Karpas-422 (cell line): Measurements from ENCODE around the gene ULBP1. TPM values are rescaled to one million over a fixed set of nuclear protein-coding genes. Genes with fewer than 3 reads are reported as not detected.
"Not testable (repeated sequence)": the region's sequence is repeated elsewhere in the genome, so short reads cannot be mapped to it uniquely, and the experiment has no call there.

Experiments used
- DNase-seq: peaks from one replicate; pipeline ENCODE4 v3.0.0-alpha.2; 2015
- H2AFZ ChIP-seq: fragments of 200-600 bp; sonication (generic); 2 replicates; pipeline ENCODE4 v1.6.1; 2014; ENCODE audit warnings: antibody characterized with exemption, low read length, mixed read lengths
- H3K27ac ChIP-seq: fragments of 200-600 bp; sonication (generic); 2 replicates; pipeline ENCODE4 v1.5.1; 2014; ENCODE audit warnings: mild to moderate bottlenecking, low read length, moderate library complexity
- H3K27me3 ChIP-seq: fragments of 200-600 bp; sonication (generic); 2 replicates; pipeline ENCODE4 v1.6.1; 2014; ENCODE audit warnings: low read length, mixed read lengths
- H3K36me3 ChIP-seq: fragments of 200-600 bp; sonication (generic); 2 replicates; pipeline ENCODE4 v1.6.1; 2014; ENCODE audit warnings: low read length, mixed read lengths; ENCODE audit not compliant: insufficient read depth
- H3K4me1 ChIP-seq: fragments of 200-600 bp; sonication (generic); 2 replicates; pipeline ENCODE4 v1.6.1; 2014; ENCODE audit warnings: mild to moderate bottlenecking, low read length, mixed read lengths
- H3K4me2 ChIP-seq: fragments of 200-600 bp; sonication (generic); 2 replicates; pipeline ENCODE4 v1.6.1; 2014; ENCODE audit warnings: low read length, low read depth, mild to moderate bottlenecking; ENCODE audit not compliant: poor library complexity, severe bottlenecking
- H3K4me3 ChIP-seq: fragments of 200-600 bp; sonication (generic); 2 replicates; pipeline ENCODE4 v1.5.1; 2014; ENCODE audit warnings: mild to moderate bottlenecking, antibody characterized with exemption, low read length, mixed read lengths
- H3K79me2 ChIP-seq: fragments of 200-600 bp; sonication (generic); 2 replicates; pipeline ENCODE4 v1.6.1; 2014; ENCODE audit warnings: mild to moderate bottlenecking, low read length, mixed read lengths
- H3K9ac ChIP-seq: fragments of 200-600 bp; sonication (generic); 2 replicates; pipeline ENCODE4 v1.6.0; 2014; ENCODE audit warnings: low read length
- H3K9me2 ChIP-seq: fragments of 200-600 bp; sonication (generic), shearing (Covaris generic); replicated peaks from 2 replicates; pipeline ENCODE4 v1.6.0; 2014; ENCODE audit warnings: mild to moderate bottlenecking, low read length, moderate library complexity; ENCODE audit not compliant: insufficient read depth
- H3K9me3 ChIP-seq: fragments of 300-700, 200-600 bp; sonication (generic); 2 replicates; pipeline ENCODE4 v1.6.1; 2014; ENCODE audit warnings: low read length, mixed read lengths
- H4K20me1 ChIP-seq: fragments of 200-600 bp; sonication (generic); 2 replicates; pipeline ENCODE4 v1.6.1; 2014; ENCODE audit warnings: mild to moderate bottlenecking, antibody characterized with exemption, low read length, low read depth; ENCODE audit not compliant: insufficient read depth
- total RNA-seq: library from RNA; depleted of rRNA; stranded (reverse); fragments of >200 nt; shearing (Covaris generic); gene quantifications from 2 replicates; pipeline ENCODE4 v1.2.3, GENCODE V29; 2014; ENCODE audit warnings: low replicate concordance

Gene ULBP1
- total RNA-seq, 1 experiment from 2014 or later: 5.1 TPM

- H3K4me1 ChIP-seq: peaks cover 6% of the 10 kb centered on the region
- H3K4me3 ChIP-seq: no peak overlapping the region
- no peaks in the 10 kb centered on the region for H3K9me2 ChIP-seq
- no peak overlapping the region for H2AFZ ChIP-seq
- no peak for DNase-seq
- no peaks in the 10 kb centered on the region for H3K79me2 ChIP-seq
- H4K20me1 ChIP-seq: no peaks in the 10 kb centered on the region
- H3K27me3 ChIP-seq: no peaks in the 10 kb centered on the region
- no peaks in the 10 kb centered on the region for H3K36me3 ChIP-seq
- no peaks in the 10 kb centered on the region for H3K9me3 ChIP-seq
- H3K9ac ChIP-seq: no peak overlapping the region
- no peak overlapping the region for H3K27ac ChIP-seq
- no peak overlapping the region for H3K4me2 ChIP-seq
Observed at GRCh38 chr6:149967591-149967990, 3.8 kb downstream of the ULBP1 start.

GRCh38 chr6:149967999-149968398 lies 4.3 kb downstream of the ULBP1 start:
- H3K4me2 ChIP-seq, H3K27me3 ChIP-seq, H3K4me1 ChIP-seq, H2AFZ ChIP-seq, DNase-seq, H4K20me1 ChIP-seq, H3K4me3 ChIP-seq, H3K36me3 ChIP-seq, H3K79me2 ChIP-seq, H3K9me2 ChIP-seq, H3K27ac ChIP-seq, H3K9ac ChIP-seq, H3K9me3 ChIP-seq: not testable (repeated sequence)

- H2AFZ ChIP-seq, H3K27me3 ChIP-seq, H3K4me2 ChIP-seq, H3K36me3 ChIP-seq, H3K79me2 ChIP-seq, H3K9ac ChIP-seq, H3K9me2 ChIP-seq, H3K4me1 ChIP-seq, H4K20me1 ChIP-seq, H3K27ac ChIP-seq, DNase-seq, H3K9me3 ChIP-seq, H3K4me3 ChIP-seq: not testable (repeated sequence)
Observed at GRCh38 chr6:149968909-149969308, 5.2 kb downstream of the ULBP1 start.

GRCh38 chr6:149969635-149970034 lies 5.9 kb downstream of the ULBP1 start:
- Histone ChIP-seq H3K79me2 (no peaks in the 10 kb centered on the region), H3K36me3 (no peaks in the 10 kb centered on the region), H3K27me3 (no peaks in the 10 kb centered on the region), H3K4me1 (no peaks in the 10 kb centered on the region), H3K27ac (no peak overlapping the region), H3K9ac (no peak overlapping the region), H4K20me1 (no peaks in the 10 kb centered on the region), H2AFZ (no peak overlapping the region), H3K4me2 (no peak overlapping the region), H3K4me3 (no peak overlapping the region), H3K9me2 (no peaks in the 10 kb centered on the region), H3K9me3 (no peaks in the 10 kb centered on the region)
- no peak for DNase-seq

GRCh38 chr6:149974394-149974793 lies 10.7 kb downstream of the ULBP1 start:
- not testable (repeated sequence) for H3K79me2 ChIP-seq, H3K27me3 ChIP-seq, H4K20me1 ChIP-seq, H2AFZ ChIP-seq, H3K4me1 ChIP-seq, H3K9ac ChIP-seq, H3K9me2 ChIP-seq, H3K4me2 ChIP-seq, H3K4me3 ChIP-seq, H3K9me3 ChIP-seq, H3K27ac ChIP-seq, H3K36me3 ChIP-seq
- peak; percentile 43 for DNase-seq

- H3K9ac ChIP-seq: no peak overlapping the region
- no peak overlapping the region for H3K4me3 ChIP-seq
- H3K9me2 ChIP-seq: no peaks in the 10 kb centered on the region
- no peaks in the 10 kb centered on the region for H3K36me3 ChIP-seq
- H3K79me2 ChIP-seq: no peaks in the 10 kb centered on the region
- no peaks in the 10 kb centered on the region for H4K20me1 ChIP-seq
- no peaks in the 10 kb centered on the region for H3K9me3 ChIP-seq
- H3K4me2 ChIP-seq: no peak overlapping the region
- H3K4me1 ChIP-seq: no peaks in the 10 kb centered on the region
- H3K27me3 ChIP-seq: no peaks in the 10 kb centered on the region
- H3K27ac ChIP-seq: no peak overlapping the region
- DNase-seq: peak; percentile 70
- H2AFZ ChIP-seq: no peak overlapping the region
Observed at GRCh38 chr6:149974825-149975224, 11.1 kb downstream of the ULBP1 start.

- DNase-seq: no peak
- Histone ChIP-seq H3K79me2 (no peaks in the 10 kb centered on the region), H3K4me3 (no peak overlapping the region), H4K20me1 (no peaks in the 10 kb centered on the region), H3K9ac (no peak overlapping the region), H3K36me3 (no peaks in the 10 kb centered on the region), H3K27ac (no peak overlapping the region), H3K4me2 (no peak overlapping the region), H3K27me3 (no peaks in the 10 kb centered on the region), H2AFZ (no peak overlapping the region), H3K9me3 (no peaks in the 10 kb centered on the region), H3K9me2 (no peaks in the 10 kb centered on the region), H3K4me1 (no peaks in the 10 kb centered on the region)
Observed at GRCh38 chr6:149975400-149975799, 11.7 kb downstream of the ULBP1 start.

- H3K4me3 ChIP-seq: no peak overlapping the region
- H3K79me2 ChIP-seq: no peaks in the 10 kb centered on the region
- H3K36me3 ChIP-seq: no peaks in the 10 kb centered on the region
- no peak overlapping the region for H3K9ac ChIP-seq
- H3K9me3 ChIP-seq: no peaks in the 10 kb centered on the region
- no peaks in the 10 kb centered on the region for H4K20me1 ChIP-seq
- no peak overlapping the region for H3K27ac ChIP-seq
- no peak for DNase-seq
- H2AFZ ChIP-seq: no peak overlapping the region
- no peaks in the 10 kb centered on the region for H3K9me2 ChIP-seq
- no peaks in the 10 kb centered on the region for H3K4me1 ChIP-seq
- H3K4me2 ChIP-seq: no peak overlapping the region
- no peaks in the 10 kb centered on the region for H3K27me3 ChIP-seq
Observed at GRCh38 chr6:149977221-149977620, 13.5 kb downstream of the ULBP1 start.

- Histone ChIP-seq H3K79me2 (no peaks in the 10 kb centered on the region), H3K27me3 (no peaks in the 10 kb centered on the region), H3K4me3 (no peak overlapping the region), H3K36me3 (no peaks in the 10 kb centered on the region), H3K9me2 (no peaks in the 10 kb centered on the region), H3K9me3 (no peaks in the 10 kb centered on the region), H3K27ac (no peak overlapping the region), H4K20me1 (no peaks in the 10 kb centered on the region), H3K4me2 (no peak overlapping the region), H2AFZ (no peak overlapping the region), H3K4me1 (no peaks in the 10 kb centered on the region), H3K9ac (no peak overlapping the region)
- no peak for DNase-seq
Observed at GRCh38 chr6:149978610-149979009, 14.9 kb downstream of the ULBP1 start.
